H7 (cell line): Measurements from ENCODE around the gene FAM177B. TPM values are rescaled to one million over a fixed set of nuclear protein-coding genes. Genes with fewer than 3 reads are reported as not detected.
"Not testable (repeated sequence)": the region's sequence is repeated elsewhere in the genome, so short reads cannot be mapped to it uniquely, and the experiment has no call there.

Experiments used
- DNase-seq: peaks from one replicate; pipeline ENCODE4 v3.0.0; 2012
- H3K27me3 ChIP-seq: 2 replicates; pipeline ENCODE4 v1.6.0; 2011; ENCODE audit warnings: mild to moderate bottlenecking, low read length; ENCODE audit not compliant: control insufficient read depth, insufficient read depth
- H3K36me3 ChIP-seq: replicated peaks from 2 replicates; pipeline ENCODE4 v1.5.1; 2011; ENCODE audit warnings: low read length; ENCODE audit not compliant: control insufficient read depth, insufficient read depth
- H3K4me3 ChIP-seq: 2 replicates; pipeline ENCODE4 v1.5.1; 2011; ENCODE audit warnings: low read depth, mild to moderate bottlenecking, control low read depth, low read length, moderate library complexity; ENCODE audit not compliant: insufficient read depth
- total RNA-seq: library from RNA; depleted of rRNA; stranded (reverse); fragments of >200 nt; shearing (Covaris generic); gene quantifications from 2 replicates; pipeline ENCODE4 v1.2.3, GENCODE V29; 2014

The FAM177B gene
- total RNA-seq, 1 experiment from 2014 or later = not detected

GRCh38 chr1:222716393-222716792 is 20.6 kb upstream of the FAM177B start:
- no peak for DNase-seq

GRCh38 chr1:222728746-222729145 is 8.3 kb upstream of the FAM177B start:
- H3K36me3 ChIP-seq = peaks cover 11% of the 10 kb centered on the region

More at GRCh38 chr1:222716393-222716792, 20.6 kb upstream of the FAM177B start:
- peaks cover 2% of the 10 kb centered on the region; the same call in 1 of the 2 replicates for H3K36me3 ChIP-seq
- no peak overlapping the region for H3K4me3 ChIP-seq
- no peaks in the 10 kb centered on the region for H3K27me3 ChIP-seq

GRCh38 chr1:222730866-222731265 is 6.1 kb upstream of the FAM177B start:
- no peak for DNase-seq
- Histone ChIP-seq H3K27me3 (no peaks in the 10 kb centered on the region), H3K4me3 (no peak overlapping the region), H3K36me3 (peaks cover 11% of the 10 kb centered on the region)

More at GRCh38 chr1:222728746-222729145, 8.3 kb upstream of the FAM177B start:
- no peak for DNase-seq
- Histone ChIP-seq H3K4me3 (no peak overlapping the region), H3K27me3 (no peaks in the 10 kb centered on the region)

- no peak for DNase-seq
- no peak overlapping the region for H3K4me3 ChIP-seq
- H3K27me3 ChIP-seq = no peaks in the 10 kb centered on the region
- peaks cover 11% of the 10 kb centered on the region for H3K36me3 ChIP-seq
These were observed 4.5 kb upstream of the FAM177B start for GRCh38 chr1:222732216-222733159.

GRCh38 chr1:222734740-222735139 is 2.3 kb upstream of the FAM177B start:
- no peak for DNase-seq
- Histone ChIP-seq H3K4me3 (no peak overlapping the region), H3K36me3 (peaks cover 5% of the 10 kb centered on the region), H3K27me3 (no peaks in the 10 kb centered on the region)

GRCh38 chr1:222736470-222736869 is 532 bp upstream of the FAM177B start:
- Histone ChIP-seq H3K36me3 (peaks cover 2% of the 10 kb centered on the region; the same call in 1 of the 2 replicates), H3K4me3 (no peak overlapping the region), H3K27me3 (no peaks in the 10 kb centered on the region)
- DNase-seq = peak; percentile 73

- H3K4me3 ChIP-seq = no peak overlapping the region
- DNase-seq = no peak
- H3K27me3 ChIP-seq = no peaks in the 10 kb centered on the region
These were observed 2.5 kb downstream of the FAM177B start for GRCh38 chr1:222739465-222739864.

GRCh38 chr1:222739929-222740328 is 2.9 kb downstream of the FAM177B start:
- no peak overlapping the region for H3K4me3 ChIP-seq
- no peak for DNase-seq
- no peaks in the 10 kb centered on the region for H3K27me3 ChIP-seq

More at GRCh38 chr1:222739465-222739864, 2.5 kb downstream of the FAM177B start:
- H3K36me3 ChIP-seq = no peaks in the 10 kb centered on the region

GRCh38 chr1:222741630-222742457 is 4.8 kb downstream of the FAM177B start:
- not testable (repeated sequence) for DNase-seq, H3K36me3 ChIP-seq, H3K27me3 ChIP-seq, H3K4me3 ChIP-seq

More at GRCh38 chr1:222739929-222740328, 2.9 kb downstream of the FAM177B start:
- no peaks in the 10 kb centered on the region for H3K36me3 ChIP-seq

GRCh38 chr1:222749927-222750326 is 12.9 kb downstream of the FAM177B start:
- Histone ChIP-seq H3K27me3 (no peaks in the 10 kb centered on the region; the same call in 1 of the 2 replicates), H3K36me3 (no peaks in the 10 kb centered on the region), H3K4me3 (no peak overlapping the region)
- peak; percentile 24 for DNase-seq

GRCh38 chr1:222750651-222751050 is 13.6 kb downstream of the FAM177B start:
- Histone ChIP-seq H3K36me3 (no peaks in the 10 kb centered on the region), H3K4me3 (no peak overlapping the region), H3K27me3 (no peaks in the 10 kb centered on the region; the same call in 1 of the 2 replicates)
- no peak for DNase-seq

- Histone ChIP-seq H3K36me3 (no peaks in the 10 kb centered on the region), H3K4me3 (no peak overlapping the region), H3K27me3 (no peaks in the 10 kb centered on the region; the same call in 1 of the 2 replicates)
- no peak for DNase-seq
These were observed 14.3 kb downstream of the FAM177B start for GRCh38 chr1:222751255-222751654.

GRCh38 chr1:222754366-222755139 is 17.6 kb downstream of the FAM177B start:
- Histone ChIP-seq H3K4me3 (no peak overlapping the region), H3K27me3 (no peaks in the 10 kb centered on the region; the same call in 1 of the 2 replicates), H3K36me3 (no peaks in the 10 kb centered on the region)
- DNase-seq = no peak
